HG03342 (cell line): ENCODE data around the gene MCRS1.
"Not testable (repeated sequence)": the region's sequence is repeated elsewhere in the genome, so short reads cannot be mapped to it uniquely, and the experiment has no call there.

ENCODE experiments used
- ATAC-seq: cut with Tn5 transposase; IDR thresholded peaks from one replicate; pipeline ENCODE4 v1.9.1; 2021; ENCODE audit warnings: mild to moderate bottlenecking, moderate library complexity; ENCODE audit not compliant: unreplicated experiment

Gene MCRS1

DNA sequence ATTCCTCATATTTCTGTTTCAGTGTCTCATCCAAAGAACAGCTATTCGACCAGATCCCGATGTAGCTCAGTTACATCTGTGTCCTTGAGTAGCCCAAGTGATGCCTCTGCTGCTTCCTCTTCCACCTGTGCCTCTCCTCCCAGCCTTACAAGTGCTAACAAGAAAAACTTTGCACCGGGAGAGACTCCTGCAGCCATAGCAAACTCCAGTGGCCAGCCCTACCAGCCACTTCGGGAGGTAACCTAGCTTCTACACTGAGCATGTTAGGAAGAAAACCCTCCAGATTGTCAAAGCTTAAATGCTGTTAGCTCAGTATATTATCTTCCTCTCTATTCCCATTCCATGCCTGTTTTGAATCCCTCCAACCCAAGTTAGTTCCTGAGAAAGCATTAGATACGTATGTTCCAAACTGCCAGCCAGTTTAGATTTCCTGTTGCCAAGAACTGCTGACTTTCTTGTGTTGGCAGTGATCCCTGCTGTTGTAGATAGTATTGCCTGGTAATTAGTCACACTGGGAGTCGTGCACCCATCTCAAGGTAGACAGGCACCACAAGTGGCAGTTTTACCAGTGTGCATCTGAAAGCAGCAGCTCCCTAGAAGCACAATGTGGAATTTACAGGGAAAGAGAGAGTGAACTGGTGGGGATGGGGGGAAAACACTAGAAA lies 43.1 kb downstream of the MCRS1 start:
- no peak for ATAC-seq

DNA sequence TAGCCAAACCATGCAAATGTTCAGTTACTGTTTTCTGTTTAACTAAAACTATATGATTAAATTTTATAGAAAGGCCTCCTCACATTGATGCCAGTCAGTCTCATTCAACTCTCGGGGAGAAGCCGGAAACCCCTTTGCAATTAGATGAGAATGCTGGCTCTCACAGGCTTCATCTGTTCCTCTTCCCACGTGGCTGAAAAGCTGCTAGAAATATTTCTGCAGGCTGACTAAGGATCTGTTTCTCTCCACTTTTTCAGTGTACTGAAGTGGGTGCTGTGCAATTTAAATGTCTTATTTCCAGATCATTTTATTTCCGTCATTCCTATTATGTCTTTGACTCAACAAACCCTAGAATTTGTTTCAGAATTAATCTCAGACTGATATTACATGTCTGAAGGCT lies 46.6 kb downstream of the MCRS1 start:
- ATAC-seq: no peak

DNA sequence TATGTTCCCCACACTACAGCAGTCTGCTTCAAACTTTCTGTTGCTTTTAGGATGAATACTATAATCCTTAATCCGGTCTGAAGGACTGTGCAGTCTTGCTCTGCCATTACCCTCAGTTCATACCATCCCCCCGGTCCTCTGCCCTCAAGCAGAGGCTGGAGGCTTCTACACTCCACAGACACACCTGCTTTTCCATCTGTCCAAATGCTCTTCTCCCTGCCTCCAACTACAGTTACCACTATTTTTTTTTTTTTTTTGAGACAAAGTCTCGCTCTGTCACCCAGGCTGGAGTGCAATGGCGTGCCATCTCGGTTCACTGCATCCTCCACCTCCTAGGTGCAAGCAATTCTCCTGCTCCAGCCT lies 48.4 kb downstream of the MCRS1 start:
- ATAC-seq: no peak

GRCh38 chr12:49518914-49519573 lies 48.9 kb downstream of the MCRS1 start:
- ATAC-seq: no peak

DNA sequence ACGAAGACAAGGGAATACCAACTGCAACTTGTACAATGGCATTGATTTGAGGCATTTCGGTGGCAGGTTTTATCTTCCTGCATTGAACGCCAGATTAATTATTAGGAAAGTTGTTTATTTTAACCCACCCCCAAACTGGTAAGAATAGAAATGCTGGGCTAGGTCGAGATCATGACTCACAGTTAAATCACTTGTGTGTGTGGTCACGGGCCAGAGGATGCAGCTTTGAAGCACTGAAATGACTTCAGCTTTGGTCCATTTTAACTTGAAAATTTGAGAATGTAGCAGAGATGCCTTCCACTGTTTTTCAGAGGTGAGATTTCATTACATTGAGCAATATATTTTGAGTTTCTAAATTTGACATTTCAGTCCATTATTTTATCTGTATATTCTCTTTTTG lies 52.7 kb downstream of the MCRS1 start:
- ATAC-seq: no peak

DNA sequence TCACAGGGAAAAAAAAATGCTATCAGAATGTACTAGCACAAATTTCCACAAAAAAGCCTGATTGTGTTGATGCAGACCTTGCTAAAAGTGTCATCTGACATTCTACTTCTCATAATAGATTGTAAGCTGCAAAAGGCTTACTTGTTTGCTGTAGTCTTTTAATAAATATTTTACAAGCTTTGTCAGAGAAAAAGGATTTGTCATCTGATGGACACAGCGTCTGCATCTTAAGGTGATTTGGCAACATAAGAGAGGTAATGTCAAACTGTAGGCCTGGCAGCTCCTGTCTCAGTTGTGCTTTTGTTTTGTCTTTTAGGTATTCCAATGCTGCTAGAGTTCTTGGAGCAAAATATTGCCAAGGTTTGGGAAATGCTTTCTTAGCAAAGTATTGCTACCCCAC lies 55.4 kb downstream of the MCRS1 start:
- ATAC-seq: no peak

GRCh38 chr12:49511410-49511809 lies 56.5 kb downstream of the MCRS1 start:
- ATAC-seq: no peak

GRCh38 chr12:49509681-49510080 lies 58.3 kb downstream of the MCRS1 start:
- ATAC-seq: not testable (repeated sequence)
